H1 (cell line): Measurements from ENCODE around the gene TAF9B.

Source experiments
- ATF2 ChIP-seq: IDR thresholded peaks from 2 replicates; pipeline ENCODE4 v1.6.1; 2012; ENCODE audit warnings: low read length, inconsistent platforms
- CREB1 ChIP-seq: IDR thresholded peaks from 2 replicates; pipeline ENCODE4 v1.6.1; 2012; ENCODE audit warnings: inconsistent platforms
- CTCF ChIP-seq, 3 experiments: IDR thresholded peaks; 1 replicate in 2 of 3; 2 replicates in 1 of 3; pipeline versions ENCODE4 v1.5.1 to v1.6.1; 2011; ENCODE audit warnings: low read length in 3 of 3, mild to moderate bottlenecking in 3 of 3, inconsistent platforms in 2 of 3, low read depth in 1 of 3, moderate library complexity in 1 of 3; ENCODE audit not compliant: insufficient read depth in 1 of 3; ENCODE audit errors: control extremely low read depth in 1 of 3
- JUN ChIP-seq: IDR thresholded peaks from 2 replicates; pipeline ENCODE4 v1.6.1; 2011; ENCODE audit warnings: low read depth, mild to moderate bottlenecking, improper control_type of control experiment, low read length
- MAX ChIP-seq: IDR thresholded peaks from 2 replicates; pipeline ENCODE4 v1.6.1; 2012; ENCODE audit warnings: inconsistent platforms
- SAP30 ChIP-seq: fragments of 300-600 bp; sonication (generic); IDR thresholded peaks from 2 replicates; pipeline ENCODE4 v1.7.1; 2012; ENCODE audit warnings: low read length, moderate library complexity, mild to moderate bottlenecking, inconsistent platforms; ENCODE audit not compliant: insufficient read depth, insufficient replicate concordance

GRCh38 chrX:78103623-78104446 lies 35.6 kb downstream of the TAF9B start, which contains the start of gene PGK1:
- TF ChIP-seq CTCF (IDR thresholded peaks at IDR 0.05; ENCODE audit: control extremely low read depth in 1 of 3, insufficient read depth in 1 of 3, low read depth in 1 of 3, low read length in 3 of 3) (no peak), MAX (peak; percentile 80), JUN (no peak), ATF2 (no peak), SAP30 (no peak), CREB1 (peak; percentile 73)
